NCI-H774 (cell line): ENCODE results near the gene FAAH.

ENCODE experiments used
- DNase-seq: peaks from one replicate; lab custom pipeline; 2025; lab: John Stamatoyannopoulos, UW

Gene FAAH

GRCh38 chr1:46451948-46452930, 58.1 kb downstream of the FAAH start:
- no peak for DNase-seq

GRCh38 chr1:46452931-46453325, 58.8 kb downstream of the FAAH start:
- DNase-seq: no peak

- DNase-seq: no peak
Measured at GRCh38 chr1:46453449-46453848, 59.3 kb downstream of the FAAH start.

GRCh38 chr1:46455951-46456350, 61.8 kb downstream of the FAAH start:
- DNase-seq: peak; percentile 44

- no peak for DNase-seq
Measured at GRCh38 chr1:46456411-46456963, 62.4 kb downstream of the FAAH start.

GRCh38 chr1:46457178-46457577, 63.1 kb downstream of the FAAH start:
- no peak for DNase-seq

- no peak for DNase-seq
Measured at GRCh38 chr1:46458190-46458589, 64.1 kb downstream of the FAAH start.

GRCh38 chr1:46458846-46459245, 64.7 kb downstream of the FAAH start:
- DNase-seq: no peak

- DNase-seq: no peak
Measured at GRCh38 chr1:46459315-46459714, 65.2 kb downstream of the FAAH start.

GRCh38 chr1:46461017-46461808, 67.1 kb downstream of the FAAH start:
- DNase-seq: no peak

GRCh38 chr1:46461809-46462448, 67.8 kb downstream of the FAAH start:
- no peak for DNase-seq
